ENCODE measurements around the gene FCN3.

Gene FCN3

DNA sequence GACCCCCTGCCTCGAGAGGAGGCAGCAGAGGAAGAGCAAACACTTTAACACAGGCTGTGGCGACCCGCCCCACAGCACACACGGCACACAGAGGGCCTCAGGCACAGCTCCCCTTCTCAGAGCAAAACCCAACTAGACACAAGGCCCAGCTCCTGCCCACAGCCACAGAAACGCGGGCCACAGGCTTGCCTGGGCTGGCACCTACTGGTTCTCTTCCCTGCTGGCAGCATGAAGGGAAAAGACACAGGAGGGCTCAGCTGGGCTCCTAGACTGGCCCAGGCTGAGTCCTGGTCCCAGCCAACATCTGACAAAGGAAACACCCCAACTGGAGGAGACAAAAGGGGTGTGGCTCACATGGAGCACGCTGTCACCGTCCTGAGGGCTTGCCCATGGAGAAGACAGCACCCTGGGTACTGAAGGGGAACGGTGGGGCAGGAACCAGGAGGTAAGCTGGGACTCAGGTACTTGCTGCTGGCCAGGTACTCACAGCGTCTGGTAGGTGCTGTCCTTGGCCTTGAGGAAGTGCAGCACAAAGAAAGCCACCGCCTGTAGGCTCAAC lies 5.0 kb upstream of the FCN3 start:
- no peak for DNase-seq

- no peak for DNase-seq
Measured at GRCh38 chr1:27377760-27378495, 3.3 kb upstream of the FCN3 start.

DNA sequence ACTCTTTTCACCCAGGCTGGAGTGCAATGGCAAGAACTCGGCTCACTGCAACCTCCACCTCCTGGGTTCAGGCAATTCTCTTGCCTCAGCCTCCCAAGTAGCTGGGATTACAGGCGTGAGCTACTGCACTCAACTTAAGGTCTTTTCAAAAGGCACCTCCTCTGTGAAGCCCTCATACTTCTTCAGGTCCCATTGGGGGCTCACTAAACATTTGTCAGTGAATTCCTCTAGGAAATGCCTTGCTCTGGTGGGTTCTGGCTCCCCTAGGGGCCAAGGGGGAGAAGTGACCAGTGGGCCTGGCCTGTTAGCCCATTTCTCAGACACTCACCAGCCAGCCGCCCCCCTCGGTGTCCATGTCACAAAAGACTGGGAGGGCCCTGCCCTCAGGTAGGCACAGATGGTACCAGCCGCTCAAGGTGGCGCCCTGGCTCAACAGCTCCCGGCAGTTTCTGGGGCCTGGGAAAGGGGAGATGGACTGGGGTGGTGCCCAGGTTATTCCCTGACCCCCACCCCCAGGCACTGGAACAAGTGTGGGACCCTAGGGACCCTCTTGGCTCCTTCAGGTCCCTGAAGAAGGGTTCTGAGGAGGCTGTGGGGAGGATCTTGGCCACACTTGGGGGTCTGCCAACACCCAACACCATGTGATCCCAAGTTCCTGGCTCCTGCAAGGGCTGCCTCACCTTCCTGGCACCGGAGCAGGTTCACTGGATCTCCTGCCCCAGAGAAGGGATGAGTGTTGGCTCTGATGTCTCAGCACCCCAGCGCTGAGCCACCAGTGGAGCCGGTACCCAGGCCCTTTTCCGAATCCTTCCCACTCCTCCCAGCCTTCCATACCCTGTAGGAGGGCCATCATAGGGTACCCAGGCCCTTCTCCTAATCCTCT lies 1.6 kb downstream of the FCN3 start:
- peak; percentile 39 for DNase-seq

DNA sequence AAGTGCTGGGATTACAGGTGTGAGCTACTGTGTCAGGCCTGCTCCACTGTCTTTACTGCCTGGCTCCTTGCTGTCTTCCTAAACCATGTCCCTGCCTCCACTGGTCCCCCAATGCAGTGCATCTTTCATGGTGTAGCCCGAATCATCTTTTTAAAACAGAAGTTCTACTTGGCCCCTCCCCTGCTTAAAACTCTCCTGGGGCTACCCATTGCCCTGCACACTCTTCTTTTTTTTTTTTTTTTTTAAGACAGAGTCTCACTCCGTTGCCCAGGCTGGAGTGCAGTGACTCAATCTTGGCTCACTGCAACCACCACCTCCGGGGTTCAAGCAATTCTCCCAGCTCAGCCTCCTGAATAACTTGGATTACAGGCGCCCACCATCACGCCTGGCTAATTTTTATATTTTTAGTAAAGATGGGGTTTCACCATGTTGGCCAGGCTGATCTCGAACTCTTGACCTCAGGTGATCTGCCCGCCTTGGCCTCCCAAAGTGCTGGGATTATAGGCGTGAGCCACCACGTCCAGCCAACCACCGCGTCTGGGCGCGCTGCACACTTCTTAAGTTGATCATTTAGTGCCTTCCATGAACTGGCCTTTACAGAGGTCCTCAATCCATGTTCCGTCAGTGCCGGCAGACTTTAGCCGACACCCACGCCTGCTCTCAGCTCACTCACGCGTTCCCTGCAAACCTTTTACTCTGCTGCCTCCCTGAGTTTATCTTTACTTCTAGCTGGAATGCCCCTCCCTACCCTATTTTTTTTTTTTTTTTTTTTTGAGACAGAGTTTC lies 2.4 kb downstream of the FCN3 start:
- DNase-seq = no peak

DNA sequence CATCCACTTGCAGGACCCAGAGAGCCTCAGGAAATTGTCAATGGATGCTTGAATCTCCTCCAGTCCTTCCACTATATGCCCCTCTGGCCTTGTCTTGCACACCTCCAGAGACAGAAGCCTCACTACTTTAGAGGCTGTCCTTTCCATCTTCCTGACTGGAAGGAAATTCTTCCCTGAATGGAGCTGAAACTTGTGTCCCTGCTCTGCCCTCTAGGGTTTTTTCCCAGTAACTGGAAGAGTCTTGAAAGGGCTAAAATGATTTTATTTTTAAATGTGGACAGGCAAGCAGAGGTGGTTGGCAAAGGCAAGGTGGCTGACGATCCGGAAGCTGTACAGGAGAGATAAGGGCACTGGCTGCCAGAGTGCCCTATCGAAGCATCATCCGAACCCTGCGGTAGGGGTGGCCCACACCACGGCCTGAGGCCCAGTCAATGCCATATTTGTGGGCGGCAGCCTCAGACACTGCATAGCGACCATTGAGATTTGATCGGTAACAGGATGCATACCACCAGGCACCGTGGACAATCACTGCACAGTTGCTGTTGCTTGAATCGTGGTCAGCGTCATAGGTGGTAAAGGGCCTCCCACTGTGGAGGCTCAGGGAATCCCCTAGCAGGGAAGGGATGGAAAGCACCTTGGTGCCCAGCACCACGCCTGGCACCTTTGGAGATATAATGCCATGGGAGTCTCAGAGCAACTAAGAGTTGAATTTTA lies 5.6 kb downstream of the FCN3 start:
- peak; percentile 31 for DNase-seq

DNA sequence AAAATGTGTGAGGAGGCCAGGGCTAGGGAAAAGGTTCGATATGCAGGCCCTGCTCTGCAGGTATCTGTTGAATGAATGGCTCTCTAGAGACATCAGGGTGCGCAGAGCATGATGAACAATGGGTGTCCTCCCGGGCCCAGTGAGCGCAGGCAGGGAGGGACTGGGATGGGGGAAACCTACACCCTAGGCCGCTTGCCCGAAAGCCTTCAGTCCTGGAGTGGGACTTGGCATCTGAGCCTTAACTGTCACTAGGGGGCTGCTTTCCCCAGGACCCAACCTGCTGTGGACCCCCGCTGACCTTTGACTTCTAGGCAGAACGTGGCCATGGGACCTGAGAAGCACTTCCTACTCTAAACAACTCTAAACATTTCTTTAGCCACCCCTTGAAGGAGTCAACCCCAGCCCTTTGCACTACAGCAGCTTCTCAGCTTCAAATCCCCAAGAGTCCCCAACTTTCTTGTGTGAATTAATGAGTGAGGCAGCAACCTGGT lies 7.4 kb downstream of the FCN3 start:
- DNase-seq = no peak

DNA sequence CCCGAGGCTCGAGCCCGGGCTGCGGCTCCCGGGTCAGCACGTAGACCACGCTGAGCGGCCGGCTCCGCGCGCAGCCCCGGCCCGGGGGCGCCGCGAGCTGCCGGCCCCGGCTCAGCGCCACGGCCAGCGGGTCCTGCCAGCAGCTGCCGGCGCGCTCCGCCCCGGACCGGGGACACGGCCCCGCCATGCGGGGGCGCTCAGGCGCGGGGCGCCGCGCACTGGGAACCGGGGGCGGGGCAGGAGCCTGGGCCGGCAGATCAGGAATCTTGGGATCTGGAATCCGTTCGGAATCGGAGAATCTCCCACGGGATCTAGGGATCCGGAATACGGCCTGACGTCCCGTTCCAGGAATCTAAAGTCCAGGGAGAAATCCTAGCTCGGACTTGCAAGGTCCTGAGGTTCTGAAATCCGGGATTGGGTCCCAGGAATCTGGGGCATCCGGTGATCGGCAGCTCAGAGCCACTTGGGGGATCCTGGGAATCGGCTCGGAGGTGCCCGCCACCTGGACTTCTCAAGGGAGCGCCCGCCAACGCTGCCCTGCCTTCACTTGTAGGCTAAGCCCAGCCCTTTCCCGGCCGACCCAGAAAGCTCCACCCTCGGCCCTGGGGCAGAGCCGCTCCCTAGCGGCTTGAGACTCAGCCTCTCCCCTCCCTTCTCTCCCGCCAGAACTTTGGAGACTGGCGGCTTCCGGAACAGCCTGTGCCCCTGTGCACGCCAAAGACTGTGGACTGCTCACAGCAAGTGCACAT lies 8.0 kb downstream of the FCN3 start, which contains the start of gene MAP3K6:
TSS of gene MAP3K6 (minus strand) at position 551 of the 749 bp plus-strand sequence. CDS start at position 187, 364 bp downstream.
- peak; percentile 91 for DNase-seq

GRCh38 chr1:27366113-27366410 lies 8.6 kb downstream of the FCN3 start:
- DNase-seq = peak; percentile 90

DNA sequence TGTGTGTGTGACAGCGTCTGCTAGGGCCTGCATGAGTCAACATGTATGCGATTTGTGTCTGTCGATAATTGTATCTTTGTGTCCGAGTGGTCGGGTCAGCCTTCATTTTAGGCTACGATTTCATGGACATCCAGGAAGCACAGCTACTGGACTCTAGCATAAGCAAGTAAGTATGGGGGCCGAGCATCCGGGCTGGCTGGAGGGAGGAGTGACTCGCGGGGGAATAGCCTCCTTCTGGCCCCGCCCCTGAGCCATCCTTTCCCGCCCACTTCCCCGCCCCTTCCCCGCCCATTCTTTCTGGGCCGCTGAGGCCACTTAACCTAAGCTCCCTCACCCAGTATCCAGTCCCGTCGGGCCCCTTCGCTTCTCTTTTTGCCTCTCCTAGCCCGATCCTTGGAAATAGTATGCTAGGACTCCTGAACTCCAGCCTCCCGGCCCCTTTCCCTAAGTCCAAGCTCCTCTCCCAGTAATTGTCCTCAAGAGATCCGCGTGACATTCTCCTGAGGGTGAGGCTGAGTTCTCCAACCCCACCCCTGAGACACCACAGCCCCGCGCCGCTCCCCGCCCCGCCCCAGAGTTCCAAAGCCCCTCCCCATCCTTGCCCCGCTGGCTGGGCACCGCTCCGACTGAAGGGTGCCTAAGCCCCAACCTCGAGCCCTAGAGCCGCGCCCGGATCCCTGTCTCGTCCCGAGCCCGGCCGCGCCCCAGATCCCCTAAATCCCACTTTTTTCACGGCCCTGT lies 9.1 kb downstream of the FCN3 start:
- peak; percentile 96 for DNase-seq

GRCh38 chr1:27364696-27365371 lies 9.8 kb downstream of the FCN3 start:
- DNase-seq = no peak

GRCh38 chr1:27363766-27364695 lies 10.6 kb downstream of the FCN3 start:
- DNase-seq = no peak

- no peak for DNase-seq
Measured at GRCh38 chr1:27361553-27361952, 13.1 kb downstream of the FCN3 start.

- DNase-seq = no peak
Measured at GRCh38 chr1:27361044-27361402, 13.6 kb downstream of the FCN3 start.

GRCh38 chr1:27360159-27361043 lies 14.2 kb downstream of the FCN3 start:
- DNase-seq = no peak

DNA sequence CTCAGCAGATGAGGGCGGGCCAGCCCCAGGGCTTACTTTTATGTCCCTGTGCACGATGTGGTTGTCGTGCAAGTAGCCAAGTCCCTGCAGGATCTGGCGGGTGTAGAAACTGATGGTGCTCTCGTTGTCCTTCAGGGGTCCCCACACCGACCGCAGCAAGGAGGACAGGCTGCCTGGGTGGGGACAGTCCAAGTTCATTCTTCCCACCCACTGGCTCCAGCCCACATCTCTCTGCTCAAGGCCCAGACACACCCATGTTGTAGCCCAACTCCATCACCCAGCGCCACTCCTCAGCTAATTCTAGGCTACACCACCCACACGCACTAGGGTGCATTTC lies 14.8 kb downstream of the FCN3 start:
- DNase-seq = no peak

DNA sequence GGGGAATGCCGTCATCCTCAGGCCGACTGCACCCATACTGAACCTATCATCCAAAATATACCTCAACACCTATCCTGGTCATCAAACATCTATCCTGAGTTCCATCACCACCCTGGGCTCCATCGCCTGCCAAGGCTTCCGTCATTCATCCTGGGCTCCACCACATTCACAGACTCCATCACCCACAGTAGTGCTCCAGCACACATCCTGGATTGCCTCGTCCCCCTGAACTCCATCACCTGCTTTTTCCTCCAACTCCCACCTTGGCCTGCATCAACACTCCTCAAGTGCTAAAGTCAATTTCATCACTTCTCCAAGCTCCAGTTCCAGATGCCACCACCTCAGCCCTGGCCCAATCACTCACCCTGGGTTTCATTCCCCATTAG lies 15.7 kb downstream of the FCN3 start:
- DNase-seq = no peak

- DNase-seq = no peak
Measured at GRCh38 chr1:27358038-27358927, 16.3 kb downstream of the FCN3 start.

All from NCI-H82 (cell line).